HG02571 (cell line): Measurements from ENCODE around the gene HHAT.

ENCODE experiments used
- ATAC-seq: cut with Tn5 transposase; IDR thresholded peaks from one replicate; pipeline ENCODE4 v1.9.1; 2021; ENCODE audit warnings: mild to moderate bottlenecking, moderate library complexity; ENCODE audit not compliant: unreplicated experiment

HHAT gene

DNA sequence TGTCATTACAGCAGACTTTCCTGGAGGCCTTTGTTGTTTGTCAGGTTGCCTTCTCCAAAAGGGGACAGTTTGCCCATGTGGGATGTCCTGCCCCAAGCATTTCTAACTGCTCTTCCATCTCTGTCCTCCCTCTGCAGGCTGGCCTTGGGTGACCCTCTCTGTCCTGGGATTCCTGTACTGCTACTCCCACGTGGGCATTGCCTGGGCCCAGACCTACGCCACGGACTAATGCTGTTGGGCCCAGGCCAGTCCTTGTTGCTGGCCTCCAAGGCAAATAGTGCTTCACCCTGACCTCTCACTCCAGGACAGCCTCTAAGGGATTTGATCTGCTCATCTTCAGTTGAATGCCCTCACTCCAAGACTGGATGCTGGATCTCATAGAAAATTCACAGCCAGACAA, 345.4 kb downstream of the HHAT start:
- no peak for ATAC-seq

DNA sequence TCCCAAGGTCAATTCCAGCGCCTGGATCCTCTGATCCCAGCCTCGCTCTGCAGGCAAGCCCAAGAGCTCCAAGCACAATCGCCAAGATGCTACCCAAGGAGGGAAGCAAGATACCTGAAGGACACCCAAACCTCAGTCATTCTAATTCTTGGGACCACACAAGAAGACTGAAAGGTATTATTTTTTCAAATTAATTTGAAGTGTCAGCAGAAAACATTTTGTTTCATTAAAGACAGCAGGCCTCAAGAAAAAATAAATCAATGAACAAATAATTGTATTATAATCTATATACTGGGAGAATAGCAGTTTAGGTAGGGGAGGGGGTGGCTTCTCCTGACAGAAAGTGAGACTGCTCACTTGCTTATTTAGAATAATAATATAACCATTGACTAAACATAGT, 347.8 kb downstream of the HHAT start:
- no peak for ATAC-seq

DNA sequence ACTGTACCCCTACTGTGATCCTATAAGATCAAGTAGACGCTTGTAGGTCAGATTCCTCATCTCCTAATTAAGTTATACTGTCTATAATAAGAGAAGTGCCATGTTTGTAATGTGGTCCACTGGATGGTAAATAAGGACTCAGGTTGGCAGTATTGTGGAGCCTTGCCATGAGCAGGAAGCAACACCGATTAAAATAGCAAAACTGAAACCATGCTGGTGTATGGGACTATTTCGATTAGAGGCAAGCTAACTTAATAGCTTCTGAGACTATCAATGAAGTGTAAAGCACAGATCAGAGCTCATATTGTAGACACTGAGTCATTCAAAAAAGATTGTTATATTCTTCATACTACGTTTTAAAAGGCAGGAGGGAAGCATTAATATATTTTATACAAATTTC, 348.8 kb downstream of the HHAT start:
- ATAC-seq: no peak

DNA sequence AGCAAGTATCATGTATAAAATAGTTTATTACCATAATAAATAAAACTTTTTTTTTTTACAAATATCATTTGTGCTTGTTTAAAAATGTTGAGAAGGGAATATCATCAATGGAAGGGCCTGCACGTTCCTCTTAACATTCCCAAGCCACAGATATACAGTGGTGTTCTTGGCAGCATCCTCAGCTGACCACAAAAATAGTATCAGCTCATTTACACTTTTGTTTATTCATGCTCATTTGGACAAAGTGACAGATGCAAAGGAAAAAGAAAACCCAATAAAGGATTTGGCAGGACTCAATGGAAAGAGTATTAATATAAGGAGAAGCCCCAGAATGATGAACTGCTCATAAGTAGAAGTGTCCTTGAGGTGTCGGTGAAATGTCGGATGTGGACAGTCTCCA, 349.6 kb downstream of the HHAT start:
- ATAC-seq: no peak

DNA sequence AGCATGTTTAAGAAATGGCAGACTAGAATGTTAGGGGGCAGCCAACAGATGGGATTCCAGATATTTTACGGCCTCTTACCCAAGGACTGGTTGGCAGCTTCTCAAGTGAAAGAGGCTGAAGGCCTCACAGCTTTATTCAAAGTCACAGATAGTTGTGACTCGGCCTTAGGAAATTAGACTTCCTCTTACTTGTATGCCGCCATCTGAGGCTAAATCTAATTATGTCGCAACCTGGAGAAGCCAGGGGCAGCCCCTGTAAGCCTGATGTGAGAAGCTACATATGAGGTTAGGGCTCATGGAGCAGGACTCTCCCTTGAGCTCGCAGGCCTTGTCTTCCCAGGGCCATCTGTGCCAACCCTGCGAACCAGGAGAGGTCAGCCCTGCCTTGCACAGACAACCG, 352.5 kb downstream of the HHAT start:
- no peak for ATAC-seq

DNA sequence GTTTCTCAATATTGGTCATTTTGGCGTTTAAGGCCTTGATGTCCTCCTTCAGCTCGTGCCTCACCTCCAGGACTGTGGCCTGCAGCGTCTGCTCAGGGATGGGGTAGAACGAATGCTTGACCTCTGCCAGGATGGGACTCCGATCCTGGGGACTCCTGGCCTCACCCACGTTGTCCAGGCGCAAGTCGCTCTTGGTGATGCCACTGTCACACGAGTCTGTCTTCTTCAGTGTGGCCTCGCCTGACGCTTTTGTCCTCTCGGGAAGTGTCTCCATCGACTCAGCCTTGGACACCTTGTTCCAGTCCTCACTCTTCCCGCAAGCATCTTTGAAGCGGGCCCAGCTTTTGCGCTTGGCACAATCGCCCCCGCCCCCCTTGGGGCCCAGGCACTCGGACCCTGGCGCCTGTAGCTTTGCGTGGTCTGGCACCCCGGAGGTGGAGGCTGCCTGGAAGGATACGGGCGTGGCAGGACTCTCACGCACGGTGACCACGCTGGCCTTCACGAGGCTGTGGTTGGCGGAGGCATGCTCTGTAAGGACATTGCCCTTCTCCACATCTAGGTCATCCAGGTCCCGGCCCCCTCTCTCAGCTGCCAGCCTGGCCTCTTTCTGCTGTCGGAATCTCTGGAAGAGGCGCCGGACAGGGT, 354.8 kb downstream of the HHAT start:
- ATAC-seq: no peak

DNA sequence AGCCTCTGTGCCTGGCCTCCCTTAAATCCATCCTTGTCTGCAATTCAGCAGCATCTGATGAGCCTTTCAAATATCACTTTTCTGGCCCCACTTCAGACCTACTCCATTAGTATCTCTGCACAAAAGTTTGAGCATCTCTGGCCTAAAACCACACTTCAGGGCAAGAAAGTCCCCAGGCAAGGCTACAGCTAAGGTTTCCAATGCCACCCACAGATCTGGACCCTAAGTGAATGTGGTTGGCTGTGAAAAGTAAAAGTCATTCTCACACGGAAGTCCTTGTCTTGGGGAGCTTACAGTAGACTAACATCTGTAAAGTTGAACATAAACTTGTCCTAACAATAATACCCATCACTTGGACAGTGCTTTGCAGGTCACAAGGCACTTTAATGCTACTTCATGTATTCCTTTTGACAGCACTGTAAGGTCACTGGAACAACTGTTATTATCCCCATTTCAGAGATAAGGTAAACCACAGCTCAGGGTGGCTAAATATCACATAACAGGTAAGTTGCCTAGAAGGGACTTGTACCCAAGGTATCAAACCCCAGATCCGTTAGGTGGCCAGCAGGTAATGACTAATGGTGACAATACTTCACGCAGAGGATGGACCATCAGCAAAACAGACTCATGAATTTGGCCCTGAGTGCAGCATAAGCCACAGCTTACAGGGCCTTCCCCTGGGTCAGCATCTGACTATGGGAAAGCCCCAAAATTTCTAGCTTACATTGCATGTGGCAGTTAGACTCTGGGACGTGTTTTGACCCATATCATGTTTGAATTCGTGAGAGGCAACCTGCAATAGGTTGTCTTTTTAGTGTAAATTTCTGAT, 356.0 kb downstream of the HHAT start:
- ATAC-seq: peak; percentile 95

DNA sequence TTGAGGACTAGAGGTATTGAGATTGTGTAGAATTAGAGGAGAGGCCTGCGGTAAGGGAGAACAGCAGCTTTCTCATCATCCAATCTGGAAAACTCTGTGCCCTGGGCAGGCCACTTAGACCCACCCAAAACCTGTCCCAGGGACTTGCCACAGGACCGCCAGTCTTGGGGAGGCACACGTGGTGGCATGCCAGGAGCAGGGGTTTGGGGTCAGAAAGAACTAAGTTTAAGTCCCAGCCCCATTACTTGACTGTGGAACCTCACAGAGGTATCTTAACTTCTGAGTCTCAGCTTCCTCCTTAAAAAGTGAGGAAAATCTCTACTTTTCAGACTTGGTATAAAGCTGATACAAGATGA, 356.6 kb downstream of the HHAT start:
- ATAC-seq: no peak

DNA sequence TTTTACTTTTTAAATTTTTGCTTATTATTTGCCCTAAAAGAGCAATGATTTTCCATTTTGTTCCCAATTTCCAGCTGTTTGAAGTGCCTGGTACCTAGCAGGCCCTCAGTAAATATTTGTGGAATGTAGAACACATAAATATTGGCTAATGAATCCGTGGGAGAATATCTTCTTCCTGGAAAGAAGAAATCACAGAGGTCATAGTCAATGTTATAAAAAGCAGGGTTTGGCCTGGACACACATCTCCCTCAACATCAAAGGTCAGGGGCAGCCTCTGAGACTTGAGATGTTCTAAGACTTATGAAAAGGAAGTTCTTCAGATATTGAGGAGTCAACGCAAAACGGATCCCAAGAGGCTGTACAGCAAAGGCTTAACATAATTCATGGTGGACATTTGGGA, 358.1 kb downstream of the HHAT start:
- no peak for ATAC-seq

DNA sequence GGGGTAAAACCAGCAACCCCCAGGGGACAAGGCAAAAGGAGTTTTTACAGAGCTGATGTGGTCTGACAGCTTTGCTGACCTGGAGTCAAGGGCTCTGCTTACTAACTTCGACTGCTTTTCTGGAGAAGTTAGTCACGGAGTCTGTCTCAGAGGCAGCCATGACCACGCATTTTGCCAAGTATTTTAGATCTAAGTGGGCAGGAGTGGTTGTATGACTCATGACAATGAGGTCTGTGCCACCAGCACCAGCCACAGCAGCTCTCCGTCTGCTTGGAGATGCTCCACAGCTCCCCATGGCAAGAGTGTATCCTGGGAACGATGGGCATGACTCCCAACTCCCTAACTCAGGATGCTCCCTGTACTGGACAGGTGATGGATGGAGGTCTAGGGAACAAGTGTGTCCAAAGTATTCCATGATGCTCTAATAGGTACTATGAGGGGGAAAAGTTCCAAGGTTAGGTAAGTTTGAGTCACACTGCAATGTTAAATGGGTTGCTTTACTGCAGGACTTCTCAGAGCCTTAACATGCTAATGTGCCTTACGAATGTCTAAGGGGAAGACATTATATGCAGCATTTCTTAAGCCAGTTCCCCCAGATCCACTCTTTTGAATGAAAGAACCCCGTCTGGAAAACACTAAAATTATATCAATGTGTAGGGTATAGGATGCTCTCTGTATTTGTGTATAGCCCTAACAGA, 359.0 kb downstream of the HHAT start:
- ATAC-seq: no peak

DNA sequence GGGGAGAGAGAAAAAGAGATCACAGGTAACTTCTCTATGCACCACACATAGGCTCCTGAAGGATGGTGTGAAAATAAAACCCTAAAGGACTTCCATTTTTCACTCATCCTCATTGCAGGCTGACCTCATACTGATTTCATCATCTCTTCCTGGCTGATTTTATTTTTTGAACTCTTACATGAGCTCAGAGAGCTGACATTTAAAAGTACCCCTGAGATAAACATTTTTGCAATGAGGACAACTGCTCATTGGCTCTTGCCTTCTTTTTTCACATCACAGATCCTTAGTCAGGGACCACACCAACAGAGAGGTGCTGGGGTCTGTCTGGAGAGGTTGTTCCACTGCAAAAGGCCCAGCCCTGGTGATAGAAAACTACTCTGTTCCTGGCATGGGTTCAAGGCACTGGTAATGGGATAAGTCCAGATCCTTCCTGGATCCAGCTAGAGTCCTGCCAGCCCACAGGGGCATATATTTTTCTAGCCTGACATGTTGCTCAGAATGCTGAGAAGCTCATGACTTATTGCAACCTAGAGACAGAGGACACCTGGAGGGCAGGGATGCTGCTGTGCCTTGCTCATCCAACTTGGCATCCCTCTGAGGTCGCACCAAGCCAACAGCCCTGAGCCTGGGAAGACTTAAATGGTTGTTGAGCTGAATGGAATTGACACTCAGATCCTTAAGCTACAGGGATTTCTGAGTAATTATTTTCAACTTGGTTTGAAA, 360.0 kb downstream of the HHAT start:
- no peak for ATAC-seq

DNA sequence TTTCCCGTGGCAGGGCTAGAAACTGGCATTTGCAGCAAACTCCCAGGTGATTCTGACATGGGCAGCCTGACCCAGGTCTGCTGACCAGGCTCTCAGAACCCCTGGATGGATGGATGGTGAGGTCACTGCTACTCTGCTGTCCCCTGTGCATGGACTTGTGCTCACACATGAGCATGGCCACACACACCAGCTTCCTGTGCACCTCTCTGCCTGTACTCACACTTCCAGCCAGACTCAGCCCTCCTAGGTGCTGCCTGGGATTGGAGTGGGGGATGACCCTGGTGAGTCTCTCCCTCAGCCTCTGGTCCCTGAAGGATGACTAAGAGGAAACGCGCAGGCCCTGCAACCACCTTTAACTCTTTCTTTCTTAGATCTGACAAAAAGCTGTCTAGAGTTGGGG, 361.1 kb downstream of the HHAT start:
- no peak for ATAC-seq

DNA sequence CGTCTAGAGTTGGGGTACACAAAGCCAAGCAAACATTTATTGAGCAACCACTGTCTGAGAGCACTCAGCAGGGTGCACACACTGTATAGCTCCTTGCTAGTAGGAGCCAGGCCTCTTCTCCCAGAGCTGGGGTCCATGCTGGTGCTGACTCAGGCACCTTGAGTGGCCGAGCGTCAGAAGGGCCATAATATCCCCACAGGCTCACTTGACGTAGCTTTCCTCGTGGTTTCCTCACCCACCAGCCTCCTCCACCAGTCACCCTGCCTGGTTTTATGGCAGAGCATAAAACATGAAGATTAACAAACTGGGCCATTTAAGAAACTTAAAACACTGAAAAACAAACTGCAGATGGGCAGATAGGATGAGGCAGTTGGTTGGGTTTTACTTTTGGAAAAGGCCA, 361.5 kb downstream of the HHAT start:
- ATAC-seq: no peak

DNA sequence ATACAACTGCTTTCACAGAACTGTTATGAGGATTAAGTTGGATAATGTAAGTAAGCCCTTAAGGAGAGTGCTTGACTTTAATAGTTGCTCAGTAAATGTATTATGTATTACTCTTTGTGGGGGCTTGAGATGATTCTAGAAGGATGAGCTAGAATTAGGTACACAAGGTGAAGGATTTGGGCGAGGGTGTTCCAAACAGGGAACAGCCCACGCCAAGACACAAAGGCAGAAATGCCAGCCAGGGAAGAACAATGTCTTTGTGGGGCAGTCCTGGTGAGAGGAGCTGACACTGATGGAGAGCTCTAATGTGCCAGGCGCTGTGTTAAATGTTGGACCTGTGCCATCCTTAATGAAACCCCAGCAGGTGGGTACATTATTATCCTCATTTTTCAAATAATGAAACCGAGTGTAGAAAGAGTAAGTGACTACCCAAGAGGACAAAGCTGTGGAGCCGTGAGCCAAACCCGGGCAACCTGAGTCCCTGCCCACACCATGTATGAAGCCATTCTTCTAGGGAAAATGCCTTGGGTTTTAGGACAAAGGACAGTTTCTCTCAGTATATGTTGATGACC, 362.4 kb downstream of the HHAT start:
- ATAC-seq: no peak

DNA sequence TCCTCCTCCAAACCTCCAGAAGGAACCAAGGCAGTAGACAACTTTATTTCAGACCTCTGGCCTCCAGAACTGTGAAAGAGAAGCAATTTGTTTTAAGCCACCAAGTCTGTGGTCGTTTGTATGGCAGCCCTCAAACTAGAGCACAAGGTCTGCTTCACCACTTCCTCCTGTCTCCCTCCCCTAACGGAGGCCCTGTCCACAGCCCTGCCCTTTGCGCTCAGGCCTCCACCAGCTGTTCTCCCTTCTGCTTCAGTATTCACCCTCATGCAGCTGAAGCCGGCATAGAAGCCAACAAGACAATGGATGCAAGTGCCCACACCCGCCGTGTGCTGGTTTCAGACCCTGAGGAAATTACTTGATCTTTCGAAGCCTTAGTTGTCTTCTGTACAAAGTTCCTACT, 364.1 kb downstream of the HHAT start:
- ATAC-seq: no peak

DNA sequence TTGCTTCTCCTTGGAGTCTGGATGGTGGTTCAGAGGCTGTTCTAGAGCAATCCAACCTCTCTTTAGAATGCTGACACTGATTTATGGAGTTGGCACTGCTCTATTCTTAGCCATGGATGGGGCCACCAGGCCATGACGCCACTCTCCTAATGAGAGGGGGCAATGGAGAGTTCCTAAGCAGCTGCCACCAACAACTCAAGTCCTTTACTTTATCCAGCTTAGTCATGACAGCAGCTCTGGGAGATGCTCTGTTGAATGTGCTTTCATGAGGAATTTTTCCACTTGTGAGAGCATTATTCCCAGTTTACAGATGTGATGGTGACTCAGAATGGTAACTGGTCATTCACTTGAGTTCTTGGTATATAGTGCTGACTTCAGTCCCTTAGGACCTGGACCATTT, 366.3 kb downstream of the HHAT start:
- no peak for ATAC-seq

DNA sequence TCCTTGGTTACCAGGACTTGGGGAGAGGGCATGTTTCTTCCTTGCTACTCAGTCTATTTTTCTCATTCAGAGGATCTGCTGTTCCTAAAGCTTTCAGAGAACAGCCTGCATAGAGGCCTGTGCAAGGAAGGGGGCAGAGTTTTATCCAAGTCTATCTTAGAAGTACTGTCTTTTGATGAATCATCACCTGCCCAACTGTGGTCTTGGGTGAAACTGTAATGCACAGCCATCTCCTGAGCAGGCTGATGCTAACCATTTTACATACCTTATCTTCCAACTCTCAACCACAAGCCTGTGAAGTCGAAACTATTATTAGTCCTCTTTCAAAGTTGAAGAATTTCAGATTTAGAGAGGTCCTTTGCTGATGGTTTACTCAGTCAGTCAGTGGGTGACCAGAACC, 368.0 kb downstream of the HHAT start:
- peak; percentile 92 for ATAC-seq

DNA sequence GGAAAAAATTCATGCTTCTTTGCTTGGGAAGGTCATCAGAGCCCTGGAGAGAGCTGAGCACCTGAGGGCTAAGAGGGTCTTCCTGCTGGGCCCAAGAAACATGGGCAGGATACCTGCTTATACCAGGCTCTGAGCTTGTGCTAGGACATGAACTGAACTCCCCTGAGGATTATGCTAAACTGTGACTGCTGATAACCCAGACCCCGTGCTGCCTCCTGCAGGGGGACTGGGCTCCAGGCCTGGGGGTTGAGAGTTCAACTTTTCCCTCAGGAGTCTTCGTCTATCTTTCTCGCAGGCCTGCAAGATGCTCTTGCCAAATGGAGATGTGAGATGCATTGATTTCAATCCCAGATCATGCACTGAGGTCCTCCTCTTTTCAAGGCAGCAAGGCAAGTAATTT, 368.5 kb downstream of the HHAT start:
- ATAC-seq: no peak

DNA sequence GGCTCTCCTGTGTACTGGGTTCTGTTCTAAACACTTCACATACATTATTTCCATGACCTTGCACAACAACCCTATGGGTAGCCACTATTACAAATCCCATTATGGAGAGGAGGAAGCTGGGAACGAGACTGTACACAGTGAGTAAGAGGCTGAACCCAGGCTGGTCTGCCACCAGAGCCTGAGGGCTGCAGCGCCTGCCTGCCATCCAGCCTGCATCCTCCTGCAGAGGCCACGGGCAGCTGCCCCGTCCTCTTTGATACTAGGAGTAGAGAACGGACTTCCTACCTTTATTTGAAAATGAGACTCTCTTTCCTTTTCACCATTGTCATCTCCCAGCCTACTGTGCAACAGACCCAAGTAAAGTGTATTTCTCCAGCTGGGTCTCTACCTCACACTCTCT, 370.0 kb downstream of the HHAT start:
- no peak for ATAC-seq

DNA sequence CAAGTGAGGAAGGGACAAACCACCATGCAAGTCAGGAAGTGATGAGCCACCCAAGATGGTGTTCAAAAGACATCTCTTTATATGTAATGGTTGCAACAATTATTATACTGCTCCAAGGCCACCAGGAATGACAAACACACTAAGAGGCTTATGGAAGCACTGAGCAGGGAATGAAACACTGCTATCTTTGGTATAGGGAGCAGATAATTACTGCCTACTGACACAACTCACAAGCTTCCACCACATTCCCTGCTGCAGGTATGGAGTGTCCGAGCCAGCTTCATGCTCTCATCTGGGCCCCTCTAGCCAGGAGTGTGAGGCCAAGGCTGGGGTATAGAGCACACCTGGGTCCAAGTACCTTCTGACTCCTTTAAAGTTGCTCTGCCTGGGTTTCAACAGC, 371.4 kb downstream of the HHAT start:
- ATAC-seq: no peak

DNA sequence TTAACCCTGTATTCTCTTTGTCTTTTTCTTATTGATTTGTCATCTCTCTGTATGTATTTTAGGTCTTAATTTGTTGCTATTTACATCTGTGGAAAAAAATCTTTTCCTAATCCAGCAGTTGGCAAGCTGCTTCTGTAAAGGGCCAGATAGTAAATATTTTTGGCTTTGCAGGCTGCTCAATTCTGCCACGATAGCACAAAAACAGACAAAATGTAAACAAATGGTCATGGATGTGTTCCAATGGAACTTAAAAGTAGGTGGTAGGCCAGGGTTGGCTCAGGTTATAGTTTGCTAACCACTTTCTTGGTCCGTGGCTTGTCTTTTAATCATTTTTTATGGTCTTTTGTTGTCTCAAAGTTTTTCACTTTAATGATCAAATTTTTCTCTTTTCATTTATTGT, 371.8 kb downstream of the HHAT start:
- no peak for ATAC-seq
